SK-N-SH (cell line): ENCODE data around the gene KRT6B. TPM values are rescaled to one million over a fixed set of nuclear protein-coding genes. Genes with fewer than 3 reads are reported as not detected.

Source experiments
- CTCF ChIA-PET: fragments of 300-600, 350-600 bp; formaldehyde crosslinking; extraction: SDS; loops from one replicate; lab custom pipeline; 2021; lab: Yijun Ruan, JAX
- POLR2A ChIA-PET: fragments of 350-600 bp; sonication (Branson Sonifier 250); formaldehyde crosslinking; extraction: SDS; loops from one replicate; lab custom pipeline; 2020; ENCODE audit warnings: antibody characterized with exemption, inconsistent platforms; lab: Yijun Ruan, JAX
- DNase-seq: peaks from one replicate; pipeline ENCODE4 v3.0.0; 2012
- H2AFZ ChIP-seq: fragments of 200-600 bp; sonication (generic); 2 replicates; pipeline ENCODE4 v1.8.1; 2016; ENCODE audit warnings: antibody characterized with exemption, mild to moderate bottlenecking, low read depth
- H3F3A ChIP-seq: fragments of 200-600 bp; sonication (generic); replicated peaks from 2 replicates; pipeline ENCODE3; 2016; ENCODE audit warnings: antibody characterized with exemption, mild to moderate bottlenecking; ENCODE audit not compliant: insufficient read depth
- H3K27ac ChIP-seq, 2 experiments: fragments of 200-500 bp in 1 of 2; fragments of 200-600 bp in 1 of 2; sonication (Bioruptor generic) in 1 of 2; sonication (generic), shearing (Covaris generic) in 1 of 2; 2 replicates each; pipeline versions ENCODE4 v1.5.1 to v1.6.1; 2014 to 2016; ENCODE audit warnings: low read depth in 2 of 2, inconsistent platforms in 1 of 2, low read length in 1 of 2, mild to moderate bottlenecking in 1 of 2, mixed read lengths in 1 of 2
- H3K27me3 ChIP-seq: fragments of 200-600 bp; sonication (generic), shearing (Covaris generic); 2 replicates; pipeline ENCODE4 v1.6.1; 2016; ENCODE audit warnings: mixed run types; ENCODE audit not compliant: insufficient read depth
- H3K36me3 ChIP-seq, 2 experiments: fragments of 200-500 bp in 1 of 2; fragments of 200-600 bp in 1 of 2; sonication (Bioruptor generic) in 1 of 2; sonication (generic) in 1 of 2; replicated peaks in 1 of 2; 2 replicates each; pipeline versions ENCODE3 to v1.5.1; 2014 to 2016; ENCODE audit warnings: low read length in 1 of 2, mild to moderate bottlenecking in 1 of 2; ENCODE audit not compliant: insufficient read depth in 2 of 2, control insufficient read depth in 1 of 2
- H3K4me1 ChIP-seq, 2 experiments: fragments of 200-500 bp in 1 of 2; fragments of 200-600 bp in 1 of 2; sonication (Bioruptor generic) in 1 of 2; sonication (generic), shearing (Covaris generic) in 1 of 2; 2 replicates each; pipeline versions ENCODE4 v1.5.1 to v1.6.1; 2014 to 2016; ENCODE audit warnings: low read depth in 1 of 2, low read length in 1 of 2, mixed run types in 1 of 2; ENCODE audit not compliant: insufficient read depth in 2 of 2, control insufficient read depth in 1 of 2
- H3K4me2 ChIP-seq: fragments of 200-600 bp; sonication (generic), shearing (Covaris generic); 2 replicates; pipeline ENCODE4 v1.6.1; 2017; ENCODE audit warnings: mixed run types
- H3K4me3 ChIP-seq, 2 experiments: fragments of 200-500 bp in 1 of 2; fragments of 200-600 bp in 1 of 2; sonication (Bioruptor generic) in 1 of 2; sonication (generic), shearing (Covaris generic) in 1 of 2; 2 replicates each; pipeline versions ENCODE4 v1.5.1 to v1.8.1; 2014 to 2016; ENCODE audit warnings: low read depth in 2 of 2, inconsistent platforms in 1 of 2, low read length in 1 of 2, mild to moderate bottlenecking in 1 of 2, mixed read lengths in 1 of 2, moderate library complexity in 1 of 2
- H3K79me2 ChIP-seq: fragments of 200-600 bp; sonication (generic); 2 replicates; pipeline ENCODE4 v1.8.1; 2017; ENCODE audit warnings: mild to moderate bottlenecking; ENCODE audit not compliant: insufficient read depth
- H3K9ac ChIP-seq: fragments of 200-600 bp; sonication (generic); 2 replicates; pipeline ENCODE4 v1.6.1; 2017; ENCODE audit warnings: mixed run types
- H3K9me2 ChIP-seq: fragments of 200-600 bp; sonication (generic); 2 replicates; pipeline ENCODE4 v1.6.1; 2017; ENCODE audit warnings: mixed run types
- H3K9me3 ChIP-seq: fragments of 200-600 bp; sonication (generic); 2 replicates; pipeline ENCODE4 v1.6.1; 2017; ENCODE audit warnings: mixed run types, mild to moderate bottlenecking, moderate library complexity
- H4K20me1 ChIP-seq: fragments of 200-600 bp; sonication (generic); 2 replicates; pipeline ENCODE4 v1.6.1; 2017; ENCODE audit warnings: mild to moderate bottlenecking, mixed run types; ENCODE audit not compliant: insufficient read depth
- FOXJ3 ChIP-seq: sonication (generic); formaldehyde crosslinking; IDR thresholded peaks from 2 replicates; pipeline ENCODE4 v1.5.1; 2020; ENCODE audit warnings: mild to moderate bottlenecking, missing genetic modification reagents
- MAX ChIP-seq: IDR thresholded peaks from 2 replicates; pipeline ENCODE4 v1.4.0; 2012; ENCODE audit warnings: low read depth
- MXI1 ChIP-seq: IDR thresholded peaks from 2 replicates; pipeline ENCODE4 v1.6.1; 2012; ENCODE audit warnings: mild to moderate bottlenecking, low read depth, low read length, improper control_type of control experiment
- NFIC ChIP-seq: IDR thresholded peaks from 2 replicates; pipeline ENCODE4 v1.4.0; 2012; ENCODE audit warnings: borderline replicate concordance
- PBX3 ChIP-seq: IDR thresholded peaks from 2 replicates; pipeline ENCODE4; 2012
- RCOR1 ChIP-seq: fragments of 150-350 bp; IDR thresholded peaks from 2 replicates; pipeline ENCODE4 v1.6.1; 2017; ENCODE audit warnings: antibody characterized with exemption, low read length
- REST ChIP-seq: IDR thresholded peaks from 2 replicates; pipeline ENCODE4 v1.6.1; 2012; ENCODE audit warnings: mild to moderate bottlenecking, low read depth, low read length, moderate library complexity
- RXRA ChIP-seq: IDR thresholded peaks from 2 replicates; pipeline ENCODE4 v1.4.0; 2012; ENCODE audit warnings: low read depth, mild to moderate bottlenecking, borderline replicate concordance
- SIN3A ChIP-seq: IDR thresholded peaks from 2 replicates; pipeline ENCODE4 v1.6.1; 2012; ENCODE audit warnings: low read depth, mild to moderate bottlenecking, low read length, moderate library complexity, borderline replicate concordance
- TCF12 ChIP-seq: IDR thresholded peaks from 2 replicates; pipeline ENCODE4 v1.4.0; 2012
- TEAD4 ChIP-seq: IDR thresholded peaks from 2 replicates; pipeline ENCODE4 v1.4.0; 2012; ENCODE audit warnings: mild to moderate bottlenecking, borderline replicate concordance; ENCODE audit not compliant: insufficient read depth
- USF1 ChIP-seq: IDR thresholded peaks from 2 replicates; pipeline ENCODE4 v1.4.0; 2012; ENCODE audit warnings: low read depth, borderline replicate concordance
- USF2 ChIP-seq: fragments of 150-350 bp; IDR thresholded peaks from 2 replicates; pipeline ENCODE4 v1.6.1; 2017; ENCODE audit warnings: antibody characterized with exemption, low read length, low read depth, borderline replicate concordance
- YY1 ChIP-seq: IDR thresholded peaks from 2 replicates; pipeline ENCODE4 v1.4.0; 2012; ENCODE audit warnings: low read depth, mild to moderate bottlenecking
- WGBS: methylation state at CpG from one replicate; pipeline ENCODE4 v1.1.6; 2017; ENCODE audit warnings: low lambda C conversion rate; 5-methylcytosine and 5-hydroxymethylcytosine counted together
- polyA plus RNA-seq, 3 experiments: library from polyadenylated mRNA; depleted of rRNA; stranded (reverse); fragments of >200 nt; gene quantifications; 2 replicates each; pipeline ENCODE4 v1.2.3, GENCODE V29; 2012

KRT6B gene
- polyA plus RNA-seq, 1 of the 3 experiments (the other 2 are of a cell fraction) = not detected

- no peak for DNase-seq
- Histone ChIP-seq H4K20me1 (no peaks in the 10 kb centered on the region), H3K27ac (no peak overlapping the region), H3K79me2 (no peaks in the 10 kb centered on the region)
- CTCF ChIA-PET = no interaction called here
- TF ChIP-seq REST (no peak), USF2 (no peak), SIN3A (no peak), USF1 (no peak), TEAD4 (no peak), FOXJ3 (CRISPR knock-in tag) (no peak), YY1 (no peak), MAX (no peak), RXRA (no peak), PBX3 (no peak), NFIC (no peak), MXI1 (no peak), RCOR1 (no peak), TCF12 (no peak)
- TF ChIP-seq, all 33 proteins: peak for 0
- Histone ChIP-seq H3F3A (peaks cover 17% of the 10 kb centered on the region), H3K9ac (no peak overlapping the region), H3K4me1 (peaks cover 0 to 19% of the 10 kb centered on the region in 2 experiments; a peak in 2 of 4 replicates), H2AFZ (peak overlapping the region; percentile 18; the same call in 1 of the 2 replicates), H3K4me3 (no peak overlapping the region), H3K9me2 (no peaks in the 10 kb centered on the region), H3K27me3 (peaks cover 18% of the 10 kb centered on the region; the same call in 1 of the 2 replicates), H3K4me2 (no peak overlapping the region), H3K36me3 (no peaks in the 10 kb centered on the region), H3K9me3 (no peaks in the 10 kb centered on the region)
- POLR2A ChIA-PET = no interaction called here
- 34% methylated on average over 9 of the region's 9 CpGs for WGBS
Measured at GRCh38 chr12:52436828-52437474, 15.0 kb downstream of the KRT6B start.
